Erythroblast (primary cell): ENCODE results near the gene POFUT2.

Experiments used
- GATA1 ChIP-seq: IDR thresholded peaks from 2 replicates; pipeline ENCODE4 v1.6.1; 2011; ENCODE audit warnings: low read depth, mild to moderate bottlenecking, control low read depth, low read length, moderate library complexity
- POLR2A ChIP-seq: IDR thresholded peaks from 2 replicates; pipeline ENCODE4 v1.6.1; 2011; ENCODE audit warnings: mild to moderate bottlenecking, low read length

GRCh38 chr21:45244799-45245340 lies 42.8 kb downstream of the POFUT2 start:
- TF ChIP-seq POLR2A = no peak
- no peak for TF ChIP-seq GATA1
